HG03460 (cell line): ENCODE results near the gene STRAP.
"Not testable (repeated sequence)": the region's sequence is repeated elsewhere in the genome, so short reads cannot be mapped to it uniquely, and the experiment has no call there.

Experiments
- ATAC-seq: cut with Tn5 transposase; IDR thresholded peaks from one replicate; pipeline ENCODE4 v1.9.1; 2021; ENCODE audit not compliant: unreplicated experiment

STRAP gene

DNA sequence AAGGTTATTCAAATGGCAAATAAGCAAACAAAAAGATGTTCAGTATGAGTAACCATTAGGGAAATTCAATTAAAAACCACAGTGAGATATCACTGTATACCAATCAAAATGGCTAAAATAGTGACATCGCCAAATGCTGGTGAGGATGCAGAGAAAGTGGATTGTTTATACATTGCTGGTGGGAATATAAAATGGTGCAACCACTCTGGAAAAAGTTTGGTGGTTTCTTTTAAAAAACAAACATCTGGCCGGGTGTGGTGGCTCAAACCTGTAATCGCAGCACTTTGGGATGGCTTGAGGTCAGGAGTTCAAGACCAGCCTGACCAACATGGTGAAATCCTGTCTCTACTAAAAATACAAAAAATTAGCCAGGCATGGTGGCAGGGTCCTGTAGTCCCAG, 14.0 kb upstream of the STRAP start:
- ATAC-seq: no peak

DNA sequence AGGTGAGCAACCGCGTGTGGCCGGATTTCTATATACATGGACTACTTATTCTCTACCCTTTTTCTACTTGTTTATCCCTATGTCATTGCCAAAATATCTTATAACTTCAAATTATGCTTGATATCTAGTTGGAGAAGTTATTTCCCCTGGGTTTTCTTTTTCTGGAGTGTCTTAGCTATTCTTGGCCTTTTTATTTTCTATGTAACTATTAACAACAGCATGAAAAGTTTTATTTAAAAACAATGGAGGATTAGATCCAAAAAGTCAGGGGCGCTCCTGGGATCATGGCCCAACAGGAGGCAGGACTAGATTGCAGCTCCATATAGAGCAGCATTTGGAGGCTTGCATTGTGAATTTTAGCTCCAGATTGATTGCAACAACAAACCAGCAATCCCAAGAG, 8.6 kb upstream of the STRAP start:
- ATAC-seq: no peak

DNA sequence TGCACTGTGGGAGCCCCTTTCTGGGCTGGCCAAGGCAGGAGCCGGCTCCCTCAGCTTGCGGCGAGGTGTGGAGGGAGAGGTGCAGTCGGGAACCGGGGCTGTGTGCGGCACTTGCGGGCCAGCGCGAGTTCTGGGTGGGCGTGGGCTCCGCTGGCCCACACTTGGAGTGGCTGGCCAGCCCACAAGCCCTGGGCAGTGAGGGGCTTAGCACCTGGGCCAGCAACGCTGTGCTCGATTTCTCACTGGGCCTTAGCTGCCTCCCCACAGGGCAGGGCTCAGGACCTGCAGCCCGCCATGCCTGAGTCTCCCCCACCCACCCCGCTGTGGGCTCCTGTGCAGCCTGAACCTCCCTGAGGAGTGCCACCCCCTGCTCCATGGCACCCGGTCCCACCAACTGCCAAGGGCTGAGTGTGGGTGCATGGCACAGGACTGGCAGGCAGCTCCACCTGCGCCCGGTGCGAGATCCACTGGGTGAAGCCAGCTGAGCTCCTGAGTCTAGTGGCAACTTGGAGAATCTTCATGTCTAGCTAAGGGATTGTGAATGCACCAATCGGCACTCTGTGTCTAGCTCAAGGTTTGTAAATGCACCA, 7.5 kb upstream of the STRAP start:
- not testable (repeated sequence) for ATAC-seq

DNA sequence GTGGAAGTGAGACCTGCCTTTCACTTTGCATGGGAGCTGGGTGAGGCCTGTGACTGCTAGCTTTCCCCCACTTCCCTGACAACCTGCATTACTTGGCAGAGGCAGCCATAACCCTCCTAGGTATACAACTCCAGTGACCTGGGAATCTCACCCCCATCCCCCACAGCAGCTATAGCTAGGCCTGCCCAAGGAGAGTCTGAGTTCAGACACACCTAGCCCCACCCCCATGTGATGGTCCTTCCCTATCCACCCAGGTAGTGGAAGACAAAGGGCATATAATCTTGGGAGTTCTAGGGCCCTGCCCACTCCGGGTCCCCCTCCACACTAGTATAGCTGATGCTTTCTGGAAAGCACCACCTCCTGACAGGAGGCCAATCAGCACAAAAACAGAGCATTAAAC, 6.3 kb upstream of the STRAP start:
- no peak for ATAC-seq

DNA sequence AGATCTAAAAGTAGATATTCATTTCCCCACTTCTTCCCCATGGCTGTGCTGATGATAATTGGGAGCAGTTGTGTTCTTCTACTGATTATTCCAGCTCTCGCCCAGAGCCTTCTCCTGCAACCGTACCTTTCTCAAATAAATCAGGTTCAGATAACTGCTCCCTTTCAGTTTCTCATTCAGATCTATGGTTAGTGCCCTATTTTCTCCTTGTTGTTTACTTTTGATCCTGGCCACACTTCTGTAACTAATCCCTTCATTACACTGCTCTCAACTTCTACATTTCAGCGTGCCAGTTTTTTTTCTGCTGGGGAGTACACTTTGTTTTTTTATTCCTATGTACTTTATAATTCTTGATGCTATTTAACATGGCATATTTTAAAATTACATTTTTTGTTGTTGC, 2.8 kb upstream of the STRAP start:
- no peak for ATAC-seq

DNA sequence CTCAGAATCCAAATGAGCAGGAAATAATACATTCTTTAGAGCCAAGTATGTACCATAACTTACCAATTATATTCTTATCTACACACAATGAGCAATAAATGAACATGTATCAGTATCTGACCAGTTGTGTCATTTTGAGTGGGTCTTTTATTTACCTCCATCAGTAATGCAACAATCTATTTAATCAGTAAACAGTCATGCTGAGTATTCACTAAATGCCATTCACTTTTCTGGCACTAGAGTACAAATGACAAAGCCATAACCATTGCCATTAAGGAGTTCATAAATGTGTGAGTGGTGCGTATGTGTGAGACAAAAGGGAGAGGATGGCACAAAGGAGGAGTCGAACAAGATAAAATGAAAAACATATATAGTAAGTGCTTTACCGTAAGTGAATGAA, 1.5 kb upstream of the STRAP start:
- no peak for ATAC-seq

DNA sequence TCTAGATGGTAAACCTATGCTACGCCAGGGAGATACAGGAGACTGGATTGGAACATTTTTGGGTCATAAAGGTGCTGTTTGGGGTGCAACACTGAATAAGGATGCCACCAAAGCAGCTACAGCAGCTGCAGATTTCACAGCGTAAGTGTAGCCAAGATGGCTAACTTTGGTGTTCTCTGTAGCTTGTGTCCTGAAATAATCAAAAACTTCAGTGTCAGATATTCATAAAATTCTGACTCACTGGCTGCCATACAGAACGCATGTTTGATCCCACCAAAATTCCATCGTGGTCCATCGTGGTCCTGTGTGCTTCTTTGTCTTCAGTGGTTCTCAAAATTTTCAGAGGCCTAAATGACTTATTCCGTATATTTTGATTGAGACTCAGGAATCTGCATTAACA, 1.3 kb downstream of the STRAP start:
- no peak for ATAC-seq

DNA sequence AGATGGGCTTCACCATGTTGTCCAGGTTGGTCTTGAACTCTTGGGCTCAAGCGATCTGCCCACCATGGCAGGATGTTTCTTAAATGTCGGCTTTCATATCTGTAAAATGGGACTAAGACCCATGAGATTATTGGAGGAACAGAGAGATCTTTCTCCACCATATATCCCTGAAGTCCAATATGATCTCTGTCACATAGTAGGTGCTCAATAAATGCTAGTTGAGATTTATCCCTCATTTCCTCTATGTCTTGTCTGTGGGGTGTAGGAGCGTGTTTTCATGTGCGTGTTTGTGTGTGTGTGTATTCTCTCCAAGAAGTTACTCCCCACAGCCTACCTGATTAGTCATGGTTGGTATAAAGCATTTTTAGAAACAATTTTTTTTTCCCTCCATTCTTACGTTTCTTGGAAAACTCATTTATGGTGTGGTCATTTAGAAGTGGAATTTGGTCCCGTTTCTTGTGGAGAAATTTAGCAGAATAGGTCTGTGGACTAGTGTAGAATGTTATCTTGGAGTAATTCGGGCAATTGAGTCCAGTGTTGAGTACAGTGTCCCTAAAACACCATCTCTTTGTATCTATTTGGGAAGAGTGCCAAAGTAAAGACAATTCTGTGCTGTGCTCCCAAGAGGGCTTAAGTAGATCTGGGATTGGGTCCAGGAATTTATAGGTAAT, 4.3 kb downstream of the STRAP start:
- no peak for ATAC-seq

DNA sequence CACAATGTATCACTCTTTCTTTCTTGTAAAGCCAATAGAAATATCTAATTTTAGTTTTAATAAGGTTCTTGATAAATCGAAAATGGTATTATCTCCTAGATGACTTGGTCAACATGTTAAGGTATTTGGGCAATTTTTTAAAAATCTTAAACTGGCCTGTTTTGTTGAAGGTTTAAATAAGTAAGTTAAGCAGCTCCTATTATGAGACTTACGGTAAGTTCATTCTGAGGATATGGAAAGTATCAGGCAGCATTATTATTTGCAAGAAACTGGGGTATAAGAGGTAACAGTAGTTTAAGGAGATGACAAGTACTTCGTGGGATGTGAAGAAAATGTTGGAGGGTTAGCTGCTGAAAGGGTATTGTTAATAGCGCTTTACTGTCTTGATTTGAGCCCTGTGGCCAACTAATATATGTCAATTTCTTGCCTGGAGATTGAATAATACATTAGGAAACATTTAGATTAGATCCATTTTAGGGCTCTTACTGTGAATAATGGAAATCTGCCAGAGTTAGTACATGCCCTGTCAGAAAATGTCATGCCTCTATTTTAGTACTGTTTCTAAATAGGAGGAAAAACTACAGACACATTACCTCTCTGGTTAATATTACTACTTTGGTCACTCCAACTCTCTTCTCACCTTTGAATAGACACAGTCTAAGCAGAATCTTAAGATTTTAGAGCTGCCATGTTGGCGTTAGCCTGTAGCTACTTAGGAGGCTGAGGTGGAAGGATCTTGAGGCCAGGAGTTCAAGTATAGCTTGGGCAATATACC, 5.0 kb downstream of the STRAP start:
- ATAC-seq: no peak

DNA sequence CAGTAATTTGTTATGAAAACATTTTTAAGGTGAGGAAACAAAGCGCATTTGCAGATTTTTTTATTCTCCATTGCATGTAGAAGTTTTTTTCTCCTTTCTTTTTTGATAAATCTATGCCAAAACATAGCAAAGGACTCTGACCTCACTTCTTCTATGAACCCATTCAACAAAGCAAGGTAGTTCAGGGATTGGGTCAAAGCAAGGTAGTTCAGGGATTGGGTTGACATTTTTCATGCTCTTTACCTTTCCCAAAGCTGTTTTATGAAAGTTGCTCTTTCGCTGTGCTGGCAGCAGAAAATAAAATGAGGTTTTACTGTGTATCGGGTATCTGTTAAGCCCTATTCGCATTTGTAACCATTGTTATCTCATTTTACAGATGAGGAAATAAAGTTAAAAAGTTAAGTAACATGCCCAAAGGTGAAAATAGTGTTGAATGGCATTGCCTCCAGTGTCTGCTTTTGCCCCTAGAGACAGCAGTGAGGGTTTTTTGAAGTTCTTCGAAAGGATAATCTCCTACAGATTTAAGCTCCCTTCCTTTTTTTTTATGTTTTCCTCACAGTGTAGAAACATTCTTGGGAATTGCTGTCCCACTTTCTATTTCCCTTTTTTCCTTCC, 10.6 kb downstream of the STRAP start:
- ATAC-seq: no peak

DNA sequence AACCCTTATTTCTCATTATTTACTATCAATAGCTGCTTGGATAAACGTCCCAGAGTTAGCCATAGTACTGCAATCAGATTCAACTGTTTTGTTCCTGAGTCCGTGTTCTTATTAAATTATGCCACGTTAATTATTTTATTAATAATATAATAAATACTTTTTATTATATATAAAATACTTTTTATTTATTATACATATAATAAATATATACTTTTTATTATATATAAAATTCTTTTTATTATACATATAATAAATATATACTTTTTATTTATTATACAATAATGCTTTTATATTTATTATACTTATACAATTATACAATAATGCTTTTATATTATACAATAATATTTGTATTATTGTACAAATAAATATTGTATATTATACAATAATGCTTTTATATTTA, 11.1 kb downstream of the STRAP start:
- no peak for ATAC-seq

DNA sequence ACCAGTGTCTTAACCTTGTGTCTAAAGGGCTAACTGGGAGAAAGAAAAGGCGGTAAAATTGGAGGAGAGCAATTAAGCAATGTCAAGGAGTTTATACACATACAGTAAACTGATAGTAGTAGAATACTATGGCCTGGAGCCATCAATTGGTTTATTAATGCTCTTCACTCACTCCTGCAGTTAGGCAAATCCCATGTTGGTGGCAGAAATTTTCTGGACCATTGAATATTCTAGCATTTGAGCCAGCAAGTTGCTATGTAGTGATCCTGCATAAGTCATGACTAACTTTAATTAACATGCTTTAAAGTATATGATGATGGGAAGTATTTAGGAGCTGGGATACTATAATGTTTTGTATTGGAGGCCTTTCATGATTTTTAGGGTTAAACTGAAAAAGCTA, 14.7 kb downstream of the STRAP start:
- ATAC-seq: no peak

DNA sequence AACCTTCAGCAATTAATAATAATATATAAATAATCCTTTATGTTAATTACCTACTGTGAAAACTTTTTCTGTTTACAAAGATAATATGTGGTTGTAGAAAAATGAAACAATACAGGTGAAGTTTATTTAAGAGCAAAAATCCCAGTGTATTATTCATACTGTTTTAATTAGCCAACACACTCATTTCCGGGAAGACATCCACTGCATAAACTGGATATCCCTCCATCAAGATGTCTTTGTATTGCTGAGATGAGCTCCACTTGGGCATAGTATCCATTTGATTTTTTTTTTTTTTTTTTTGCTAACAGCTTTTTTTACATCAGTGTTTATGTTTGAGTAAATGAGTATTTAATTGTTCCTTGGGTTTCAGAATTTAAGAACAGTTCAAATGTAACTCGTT, 15.2 kb downstream of the STRAP start:
- no peak for ATAC-seq

DNA sequence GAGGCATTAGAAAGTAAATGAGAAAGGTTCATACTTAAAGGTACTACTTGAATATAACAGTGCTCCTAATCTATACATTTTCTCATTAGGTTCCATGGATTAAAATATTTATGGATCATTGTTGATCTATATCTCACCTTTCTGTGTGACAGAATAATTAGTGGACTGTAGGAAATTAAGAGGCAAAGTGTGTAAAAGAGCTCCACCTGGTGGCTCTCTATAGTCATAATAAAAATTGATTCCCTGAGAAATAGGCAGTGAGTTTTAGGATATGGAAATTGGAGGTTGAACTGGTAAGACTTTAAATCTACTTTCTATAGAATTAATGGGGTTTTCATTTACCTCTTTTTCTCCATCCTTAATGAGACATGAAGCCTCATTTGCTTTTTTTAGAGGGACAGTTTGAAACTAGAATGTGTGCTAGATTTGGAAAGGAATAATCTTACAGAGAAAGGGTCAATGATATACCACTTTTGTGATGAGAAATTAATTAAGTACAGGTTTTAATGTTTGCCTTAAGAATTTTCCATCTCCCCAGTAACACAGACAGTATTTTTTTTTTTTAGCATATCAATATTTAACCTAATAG, 17.2 kb downstream of the STRAP start:
- no peak for ATAC-seq

DNA sequence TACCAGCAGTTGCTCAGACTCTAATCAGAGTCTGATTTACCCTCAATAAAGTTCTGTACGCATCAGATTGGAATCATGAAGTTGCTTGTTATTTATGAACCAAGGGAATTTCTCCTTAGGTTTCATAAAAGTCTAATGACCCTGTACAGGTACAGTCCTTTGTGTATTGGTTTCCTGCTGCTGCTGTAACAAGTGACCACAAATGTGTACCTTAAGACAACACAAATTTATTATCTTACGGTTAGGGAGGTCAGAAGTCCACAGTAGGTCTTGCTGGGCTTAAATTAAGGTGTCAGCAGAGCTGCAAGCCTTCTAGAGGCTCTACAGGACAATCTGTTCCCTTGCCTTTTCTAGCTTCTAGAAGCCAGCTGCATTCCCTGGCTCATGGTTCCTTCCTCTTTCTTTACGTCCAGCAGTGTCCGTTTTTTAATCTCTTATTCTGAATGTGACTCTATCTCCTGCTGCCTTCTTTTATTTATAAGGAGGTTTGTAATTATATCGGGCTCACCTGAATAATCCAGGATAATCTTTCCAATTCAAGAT, 22.3 kb downstream of the STRAP start:
- no peak for ATAC-seq

DNA sequence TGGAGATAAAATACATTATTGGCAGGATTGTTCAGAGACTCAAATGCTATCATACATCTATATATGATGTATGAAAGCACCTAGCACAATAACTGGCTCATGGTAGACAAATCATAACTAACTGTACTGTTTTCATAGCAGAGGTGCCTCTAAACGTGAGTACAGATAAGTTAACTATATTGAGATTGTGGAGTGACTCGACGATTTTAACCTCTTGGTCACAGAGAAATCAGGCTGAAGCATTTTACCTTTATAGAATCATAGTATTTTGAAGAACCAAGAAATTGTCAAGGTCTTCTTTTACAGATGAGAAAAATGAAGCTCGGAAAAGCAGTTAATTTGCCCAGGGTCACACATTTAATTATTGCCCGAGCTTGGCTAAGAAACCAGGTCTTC, 28.3 kb downstream of the STRAP start:
- no peak for ATAC-seq

DNA sequence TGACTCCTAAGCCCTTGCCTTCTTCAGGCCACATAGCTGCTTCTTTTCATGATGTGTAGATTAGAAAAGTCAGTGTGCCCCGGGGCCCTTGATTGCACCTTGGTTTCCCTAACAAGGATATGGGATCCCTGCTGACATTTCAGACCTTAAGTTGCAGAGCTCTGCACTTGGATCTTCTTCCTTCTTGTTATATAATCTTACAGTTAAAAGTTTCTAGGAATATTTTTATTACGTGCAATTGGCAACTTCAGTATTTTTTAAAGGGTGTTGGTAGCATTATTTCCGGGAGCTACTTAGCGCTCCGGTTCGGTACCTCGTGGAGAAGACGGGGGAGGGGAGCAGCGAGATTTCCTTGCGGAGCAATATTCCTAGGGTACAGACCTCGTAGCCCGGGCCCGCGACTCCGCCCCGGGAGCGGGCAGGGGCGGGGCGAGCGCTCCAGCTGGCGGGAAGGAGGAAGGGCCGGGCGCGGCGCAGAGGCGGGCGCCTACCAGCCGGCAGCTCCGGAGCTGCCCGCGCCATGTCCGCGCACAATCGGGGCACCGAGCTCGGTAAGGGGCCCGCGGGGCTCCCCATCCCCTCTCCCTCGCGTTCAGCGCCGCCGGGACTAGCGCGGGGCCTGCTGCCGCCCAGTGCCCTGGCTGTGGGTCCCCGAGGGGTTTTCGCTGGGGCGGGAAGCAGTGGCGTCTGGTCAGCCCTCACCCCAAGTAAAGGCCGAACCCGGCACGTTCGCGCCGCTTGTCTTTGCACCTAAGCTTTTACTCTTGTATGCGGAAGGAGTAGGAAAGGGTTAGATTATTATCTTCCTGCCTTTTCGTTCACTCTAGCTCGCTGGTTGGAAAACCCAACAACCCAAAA, 28.9 kb downstream of the STRAP start, which contains the start of gene DERA:
Gene DERA, plus strand, starts transcription at position 469 of the 858 bp plus-strand sequence. Its CDS starts 52 bp downstream, at position 521.
- ATAC-seq: peak; percentile 87

DNA sequence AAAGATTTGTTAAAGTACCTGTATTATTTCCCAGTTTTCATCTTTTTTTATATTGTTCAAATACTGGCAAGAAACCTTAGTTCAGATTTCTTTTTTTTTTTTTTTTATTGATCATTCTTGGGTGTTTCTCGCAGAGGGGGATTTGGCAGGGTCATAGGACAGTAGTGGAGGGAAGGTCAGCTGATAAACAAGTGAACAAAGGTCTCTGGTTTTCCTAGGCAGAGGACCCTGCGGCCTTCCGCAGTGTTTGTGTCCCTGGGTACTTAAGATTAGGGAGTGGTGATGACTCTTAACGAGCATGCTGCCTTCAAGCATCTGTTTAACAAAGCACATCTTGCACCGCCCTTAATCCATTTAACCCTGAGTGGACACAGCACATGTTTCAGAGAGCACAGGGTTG, 29.7 kb downstream of the STRAP start:
- not testable (repeated sequence) for ATAC-seq

DNA sequence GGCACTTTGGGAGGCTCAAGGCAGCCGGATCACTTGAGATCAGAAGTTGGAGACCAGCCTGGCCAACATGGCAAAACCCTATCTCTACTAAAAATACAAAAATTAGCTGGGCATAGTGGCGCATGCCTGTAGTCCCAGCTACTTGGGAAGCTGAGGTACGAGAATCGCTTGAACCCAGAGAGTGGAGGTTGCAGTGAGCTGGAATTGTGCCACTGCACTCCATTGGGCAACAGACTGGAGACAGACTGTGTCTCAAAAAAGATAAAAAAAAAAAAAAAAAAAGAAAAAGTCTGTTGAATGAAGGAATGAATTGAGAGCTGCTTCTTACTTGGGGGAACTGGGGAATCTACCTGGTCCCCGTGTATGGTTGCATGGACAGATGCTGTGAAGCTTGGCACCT, 31.9 kb downstream of the STRAP start:
- not testable (repeated sequence) for ATAC-seq

DNA sequence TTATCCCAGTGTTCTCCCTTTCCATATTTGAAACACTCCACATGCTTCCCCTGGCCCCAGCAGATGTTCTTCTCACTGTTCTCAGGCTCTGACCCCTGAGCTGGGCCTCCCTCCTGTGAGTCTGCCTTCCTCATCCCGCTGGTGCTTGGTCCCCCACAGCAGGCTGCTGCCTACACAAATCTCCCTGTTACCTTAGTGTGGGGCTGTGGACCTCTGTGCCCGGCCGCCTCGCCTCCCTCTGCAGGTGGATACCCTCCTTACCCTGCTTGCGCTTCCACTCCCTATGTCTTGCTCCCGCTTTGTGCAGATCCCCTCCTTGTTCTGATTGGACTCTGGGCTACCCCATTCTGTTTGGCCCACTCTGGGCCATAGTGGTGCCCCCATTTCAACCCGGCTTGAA, 35.9 kb downstream of the STRAP start:
- ATAC-seq: no peak
